Measurements from ENCODE around the gene MYH9.
"Not testable (repeated sequence)": the region's sequence is repeated elsewhere in the genome, so short reads cannot be mapped to it uniquely, and the experiment has no call there.

Gene MYH9

GRCh38 chr22:36253523-36254490 lies 134.0 kb downstream of the MYH9 start:
- in situ Hi-C loops (cut with MboI; ENCODE audit: low sequenced_read_pairs), result no loop called here

GRCh38 chr22:36252754-36253522 lies 134.8 kb downstream of the MYH9 start, which contains the start of gene APOL1:
APOL1 (plus strand) TSS chr22:36253133; CDS start chr22:36254956, 1,823 bp downstream.
- in situ Hi-C loops (cut with MboI; ENCODE audit: low sequenced_read_pairs), result no loop called here

GRCh38 chr22:36251979-36252608 lies 135.7 kb downstream of the MYH9 start:
- in situ Hi-C loops (cut with MboI; ENCODE audit: low sequenced_read_pairs), result not testable (repeated sequence)

GRCh38 chr22:36250292-36250960 lies 137.3 kb downstream of the MYH9 start:
- in situ Hi-C loops (cut with MboI; ENCODE audit: low sequenced_read_pairs), result not testable (repeated sequence)

GRCh38 chr22:36249160-36249559 lies 138.6 kb downstream of the MYH9 start:
- in situ Hi-C loops (cut with MboI; ENCODE audit: low sequenced_read_pairs), result no loop called here

GRCh38 chr22:36247955-36248354 lies 139.8 kb downstream of the MYH9 start:
- in situ Hi-C loops (cut with MboI; ENCODE audit: low sequenced_read_pairs), result no loop called here

GRCh38 chr22:36246718-36247117 lies 141.0 kb downstream of the MYH9 start:
- in situ Hi-C loops (cut with MboI; ENCODE audit: low sequenced_read_pairs), result no loop called here

- in situ Hi-C loops (cut with MboI; ENCODE audit: low sequenced_read_pairs), result no loop called here
Measured at GRCh38 chr22:36245805-36246356, 141.9 kb downstream of the MYH9 start.

GRCh38 chr22:36244522-36245391 lies 143.0 kb downstream of the MYH9 start:
- in situ Hi-C loops (cut with MboI; ENCODE audit: low sequenced_read_pairs), result no loop called here

GRCh38 chr22:36243986-36244385 lies 143.8 kb downstream of the MYH9 start:
- in situ Hi-C loops (cut with MboI; ENCODE audit: low sequenced_read_pairs), result no loop called here

- in situ Hi-C loops (cut with MboI; ENCODE audit: low sequenced_read_pairs), result no loop called here
Measured at GRCh38 chr22:36239401-36240171, 148.2 kb downstream of the MYH9 start, which contains the start of gene APOL2. APOL2 (minus strand) TSS chr22:36239527; CDS start chr22:36233162, 6,365 bp downstream.

- in situ Hi-C loops (cut with MboI; ENCODE audit: low sequenced_read_pairs), result no loop called here
Measured at GRCh38 chr22:36239150-36239400, 148.7 kb downstream of the MYH9 start.

- in situ Hi-C loops (cut with MboI; ENCODE audit: low sequenced_read_pairs), result no loop called here
Measured at GRCh38 chr22:36238373-36239149, 149.2 kb downstream of the MYH9 start.

GRCh38 chr22:36237462-36238372 lies 150.1 kb downstream of the MYH9 start:
- in situ Hi-C loops (cut with MboI; ENCODE audit: low sequenced_read_pairs), result no loop called here

- in situ Hi-C loops (cut with MboI; ENCODE audit: low sequenced_read_pairs), result no loop called here
Measured at GRCh38 chr22:36236388-36237319, 151.1 kb downstream of the MYH9 start.

- in situ Hi-C loops (cut with MboI; ENCODE audit: low sequenced_read_pairs), result no loop called here
Measured at GRCh38 chr22:36235585-36235984, 152.2 kb downstream of the MYH9 start.
